Immature natural killer cell (primary cell): Measurements from ENCODE around the gene WDHD1. TPM values are rescaled to one million over a fixed set of nuclear protein-coding genes. Genes with fewer than 3 reads are reported as not detected.
"Not testable (repeated sequence)": the region's sequence is repeated elsewhere in the genome, so short reads cannot be mapped to it uniquely, and the experiment has no call there.

ENCODE experiments used
- DNase-seq, 3 donors: peaks; one replicate each; pipeline ENCODE4 v3.0.0; 2022; ENCODE audit warnings: mixed read lengths in 1 of 3
- H3K27ac Mint-ChIP-seq, 6 donors: one replicate each; pipeline ENCODE4 v1.8.0; 2020; ENCODE audit warnings: mixed read lengths in 6 of 6, mild to moderate bottlenecking in 5 of 6, inconsistent platforms in 4 of 6, moderate library complexity in 3 of 6
- H3K27me3 Mint-ChIP-seq, 3 donors: one replicate each; pipeline ENCODE4 v1.8.0; 2020 to 2021; ENCODE audit warnings: low read depth in 3 of 3, mild to moderate bottlenecking in 3 of 3, mixed read lengths in 3 of 3, moderate library complexity in 3 of 3, inconsistent platforms in 1 of 3
- H3K36me3 Mint-ChIP-seq, 3 donors: one replicate each; pipeline ENCODE4 v1.8.0; 2020; ENCODE audit warnings: mixed read lengths in 3 of 3, inconsistent platforms in 2 of 3, mild to moderate bottlenecking in 2 of 3
- H3K4me1 Mint-ChIP-seq, 2 donors: one replicate each; pipeline ENCODE4 v1.8.0; 2020; ENCODE audit warnings: inconsistent platforms in 2 of 2, mild to moderate bottlenecking in 2 of 2, mixed read lengths in 2 of 2, moderate library complexity in 1 of 2
- H3K4me3 Mint-ChIP-seq, 5 donors: one replicate each; pipeline ENCODE4 v1.8.0; 2020; ENCODE audit warnings: mild to moderate bottlenecking in 5 of 5, mixed read lengths in 5 of 5, inconsistent platforms in 3 of 5, moderate library complexity in 3 of 5
- H3K9me3 Mint-ChIP-seq, 6 donors: one replicate each; pipeline ENCODE4 v1.8.0; 2020; ENCODE audit warnings: mild to moderate bottlenecking in 6 of 6, mixed read lengths in 6 of 6, inconsistent platforms in 4 of 6, moderate library complexity in 3 of 6
- polyA plus RNA-seq, 3 donors: library from polyadenylated mRNA; unstranded; fragments of 300-500 nt; fragmentation: Illumina TruSeq; gene quantifications; one replicate each; pipeline ENCODE4 v1.2.3, GENCODE V29; 2021

The WDHD1 gene
- polyA plus RNA-seq, 3 donors from 2014 or later = 0.72 to 7.2 (median 6.6) TPM

DNA sequence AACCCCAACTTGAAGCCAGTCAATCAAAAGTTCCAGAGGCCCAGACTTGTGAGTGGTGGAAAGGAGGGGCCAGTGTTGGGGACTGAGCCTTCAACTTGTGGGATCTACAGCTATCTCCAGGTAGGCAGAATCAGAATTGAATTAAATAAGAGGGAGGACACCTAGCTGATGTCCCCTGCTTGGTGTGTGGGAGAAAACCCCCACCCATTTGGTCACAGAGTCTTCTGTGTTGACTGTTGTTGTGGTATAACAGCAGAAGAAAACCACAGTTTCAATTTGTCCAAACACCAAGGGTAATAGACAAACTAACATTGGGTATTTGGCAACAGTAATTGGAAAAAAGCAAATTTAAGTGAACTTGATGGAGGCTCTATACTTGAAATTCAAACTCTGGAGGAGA is 120.8 kb downstream of the WDHD1 start:
- no peaks in the 10 kb centered on the region for H3K36me3 Mint-ChIP-seq
- H3K4me3 Mint-ChIP-seq = peak overlapping the region in 1 of 5 donors; percentile 4
- H3K9me3 Mint-ChIP-seq = no peaks in the 10 kb centered on the region
- peaks cover 0 to 15% (median 0%) of the 10 kb centered on the region in 3 donors for H3K27me3 Mint-ChIP-seq
- no peak for DNase-seq
- peak overlapping the region in 4 of 6 donors; percentile 69 to 89 (median 74) for H3K27ac Mint-ChIP-seq
- H3K4me1 Mint-ChIP-seq = peaks cover 30 to 33% of the 10 kb centered on the region in 2 donors

DNA sequence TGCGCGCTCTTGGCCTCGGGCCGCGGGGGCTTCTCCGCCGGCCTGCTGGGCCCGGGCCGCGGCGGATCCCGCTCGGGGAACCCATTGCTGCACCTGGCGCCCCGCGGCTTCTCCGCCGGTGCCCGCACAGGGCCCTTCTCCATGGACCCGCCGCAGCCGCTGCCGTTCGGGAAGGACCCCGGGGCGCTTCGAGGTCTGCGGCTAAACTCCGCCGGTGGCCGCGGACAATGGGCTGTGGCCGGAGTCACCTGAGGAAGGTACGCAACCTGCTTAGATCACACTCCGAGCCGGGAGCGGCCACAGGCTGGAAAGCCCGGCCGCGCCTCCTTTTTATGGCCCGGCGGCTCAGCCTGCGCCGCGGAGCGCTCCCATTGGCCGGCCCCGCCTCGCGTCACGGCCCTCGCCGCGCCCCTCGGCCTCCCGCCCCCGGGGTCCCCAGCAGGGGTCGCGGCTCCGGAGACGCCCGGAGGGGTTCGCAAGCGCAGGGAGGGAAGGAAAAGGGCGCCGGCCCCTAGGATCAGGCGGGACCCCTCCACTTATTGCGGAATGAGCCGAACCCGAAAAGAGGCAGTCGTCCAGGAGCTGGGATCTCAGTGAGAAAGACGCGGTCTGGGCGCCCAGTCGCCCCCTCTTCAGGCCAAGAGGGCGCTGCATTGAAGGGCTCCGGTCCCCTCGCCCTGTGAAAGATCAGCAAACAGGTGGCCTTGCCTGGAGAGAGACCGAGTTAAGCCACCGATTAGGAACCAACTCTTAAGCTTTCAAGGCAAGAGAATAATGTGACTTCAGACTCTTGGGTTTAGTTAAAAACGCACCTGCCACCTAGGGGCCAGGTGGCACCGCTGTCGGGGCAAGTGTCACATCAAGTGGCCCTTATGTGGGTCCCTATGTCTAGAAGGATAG is 124.1 kb downstream of the WDHD1 start, which contains the start of gene GCH1:
Gene GCH1 (minus strand): TSS at position 306 of the 900 bp plus-strand sequence. CDS start 163 bp downstream, at position 143.
- H3K4me3 Mint-ChIP-seq = peak within 1 kb of the TSS; percentile 89 to 93 (median 90)
- H3K27ac Mint-ChIP-seq = peak within 1 kb of the TSS; percentile 86 to 98 (median 93)

DNA sequence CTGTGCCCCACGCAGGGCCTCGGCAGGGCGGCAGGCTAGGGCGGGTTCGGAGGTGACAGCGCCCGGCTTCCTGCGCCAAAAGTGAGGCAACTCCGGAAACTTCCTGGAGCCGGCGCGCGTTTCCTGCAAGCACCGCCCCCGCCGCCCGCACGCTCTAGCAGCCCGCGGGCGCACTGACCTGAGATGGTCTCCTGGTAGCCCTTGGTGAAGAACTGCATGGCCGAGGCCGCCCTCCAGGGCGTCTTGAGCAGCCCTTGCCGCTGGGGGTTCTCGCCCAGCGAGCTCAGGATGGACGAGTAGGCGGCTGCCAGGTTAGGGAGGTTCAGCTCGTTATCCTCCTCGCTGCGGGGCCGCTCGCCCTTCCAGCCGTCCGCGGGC is 124.8 kb downstream of the WDHD1 start:
- peaks cover 0 to 2% (median 0%) of the 10 kb centered on the region in 3 donors for H3K36me3 Mint-ChIP-seq
- H3K4me1 Mint-ChIP-seq = peaks cover 46 to 53% of the 10 kb centered on the region in 2 donors
- H3K27ac Mint-ChIP-seq = peak overlapping the region; percentile 86 to 98 (median 93)
- H3K4me3 Mint-ChIP-seq = peak overlapping the region; percentile 89 to 93 (median 90)
- peak; percentile 88 to 89 (median 89) for DNase-seq
- H3K27me3 Mint-ChIP-seq = peaks cover 2 to 15% (median 4%) of the 10 kb centered on the region in 3 donors
- no peaks in the 10 kb centered on the region for H3K9me3 Mint-ChIP-seq

More for the DNA sequence above, 124.1 kb downstream of the WDHD1 start, which contains the start of gene GCH1:
- Mint-ChIP-seq H3K9me3 (no peaks in the 10 kb centered on the region), H3K4me1 (peaks cover 46 to 52% of the 10 kb centered on the region in 2 donors), H3K27me3 (peaks cover 2 to 15% (median 4%) of the 10 kb centered on the region in 3 donors), H3K36me3 (peaks cover 0 to 2% (median 0%) of the 10 kb centered on the region in 3 donors)
- DNase-seq = peak; percentile 79 to 83 (median 81)

DNA sequence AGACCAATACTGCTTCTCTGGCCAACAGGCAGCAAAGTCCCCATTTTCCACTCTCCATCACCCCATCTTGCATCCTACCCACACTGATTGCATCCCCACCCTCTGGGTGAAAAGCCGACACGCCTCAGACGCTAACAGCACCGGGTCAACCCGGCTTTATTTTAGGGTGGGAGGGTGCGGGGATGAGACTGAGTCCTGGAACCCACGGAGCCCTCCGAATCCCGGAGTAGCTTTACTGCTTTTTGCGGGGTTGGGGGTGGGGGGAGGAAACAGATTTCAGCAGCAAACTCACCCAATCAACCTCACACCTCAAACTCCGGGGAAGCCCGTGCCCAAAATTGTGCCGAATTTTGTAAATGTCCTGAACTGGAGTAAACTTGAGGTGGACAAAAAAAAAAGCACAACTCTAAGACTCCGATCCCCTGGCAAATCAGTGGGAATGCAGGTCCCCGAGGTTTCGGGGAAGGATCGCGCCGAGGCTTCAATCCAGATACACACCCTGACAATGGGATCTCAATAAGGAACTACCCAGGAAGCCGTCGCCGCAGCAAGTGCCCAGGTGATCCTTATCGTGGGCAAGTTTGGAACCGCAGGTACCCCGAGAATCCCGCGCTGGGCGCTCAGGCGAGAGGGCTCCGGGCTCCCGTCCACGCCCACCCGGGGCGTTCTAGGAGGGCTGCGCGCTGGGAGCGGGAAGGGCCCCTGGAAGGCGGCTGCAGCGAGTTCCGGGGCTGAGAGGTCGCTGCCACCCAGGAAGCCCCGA is 125.3 kb downstream of the WDHD1 start:
- H3K27ac Mint-ChIP-seq = peak overlapping the region; percentile 86 to 98 (median 93)
- DNase-seq = peak; percentile 19 to 20 (median 20)
- H3K4me3 Mint-ChIP-seq = peak overlapping the region; percentile 89 to 93 (median 90)
- H3K27me3 Mint-ChIP-seq = peaks cover 2 to 15% (median 4%) of the 10 kb centered on the region in 3 donors
- H3K36me3 Mint-ChIP-seq = peaks cover 0 to 2% (median 0%) of the 10 kb centered on the region in 3 donors
- peaks cover 42 to 53% of the 10 kb centered on the region in 2 donors for H3K4me1 Mint-ChIP-seq
- no peaks in the 10 kb centered on the region for H3K9me3 Mint-ChIP-seq

DNA sequence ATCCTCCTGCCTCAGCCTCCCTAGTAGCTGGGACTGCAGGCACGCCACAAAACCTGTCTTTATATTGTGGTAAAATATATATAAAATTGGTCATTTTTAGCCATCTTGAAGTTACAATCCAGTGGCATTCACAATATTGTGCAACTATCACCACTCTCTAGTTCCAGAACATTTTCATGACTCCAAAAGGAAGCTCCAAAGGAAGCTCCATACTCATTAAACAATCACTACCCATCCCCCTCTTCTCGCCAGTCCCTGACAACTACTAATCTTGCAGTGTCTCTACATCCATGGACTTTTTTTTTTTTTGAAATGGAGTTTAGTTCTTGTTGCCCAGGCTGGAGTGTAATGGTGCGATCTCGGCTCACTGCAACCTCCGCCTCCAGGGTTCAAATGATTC is 127.3 kb downstream of the WDHD1 start:
- Mint-ChIP-seq H3K4me1 (peaks cover 41 to 64% of the 10 kb centered on the region in 2 donors), H3K9me3 (no peaks in the 10 kb centered on the region), H3K4me3 (peak overlapping the region; percentile 7 to 44 (median 29)), H3K36me3 (peaks cover 0 to 7% (median 0%) of the 10 kb centered on the region in 3 donors), H3K27ac (peak overlapping the region in 3 of 6 donors; percentile 24 to 49 (median 42)), H3K27me3 (peaks cover 2 to 15% (median 5%) of the 10 kb centered on the region in 3 donors)
- DNase-seq = no peak

DNA sequence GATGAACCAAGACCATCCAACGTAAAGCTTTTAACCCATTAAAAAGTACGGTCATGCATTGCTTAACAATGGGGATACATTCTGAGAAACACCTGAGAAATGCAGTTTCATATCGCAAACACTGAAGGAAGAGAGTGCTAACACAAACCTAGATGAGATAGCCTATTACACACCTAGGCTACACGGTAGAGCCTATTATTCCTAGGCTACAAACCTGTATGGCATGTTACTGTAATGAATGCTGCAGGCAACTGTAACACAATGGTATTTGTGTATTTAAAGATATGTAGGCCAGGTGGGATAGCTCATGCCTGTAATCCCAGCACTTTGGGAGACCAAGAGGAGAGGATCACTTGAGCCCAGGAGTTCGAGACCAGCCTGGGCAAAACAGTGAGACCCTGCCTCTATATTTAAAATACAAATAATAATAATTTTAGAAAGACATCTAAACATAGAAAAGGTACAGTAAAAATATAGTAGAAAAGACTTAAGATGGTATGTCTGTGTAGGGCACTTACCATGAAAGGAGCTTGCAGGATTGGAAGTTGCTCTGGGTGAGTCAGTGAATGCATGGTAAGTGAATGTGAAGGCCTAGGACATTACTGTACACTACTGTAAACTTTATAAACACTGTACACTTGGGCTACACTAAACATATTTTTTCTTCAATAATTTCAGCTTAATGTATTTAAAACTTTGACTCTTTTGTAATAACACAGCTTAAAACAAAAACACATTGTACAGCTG is 128.9 kb downstream of the WDHD1 start:
- H3K9me3 Mint-ChIP-seq, H3K36me3 Mint-ChIP-seq, H3K4me3 Mint-ChIP-seq, DNase-seq: not testable (repeated sequence)
- peaks cover 41 to 75% of the 10 kb centered on the region in 2 donors for H3K4me1 Mint-ChIP-seq
- peak overlapping the region in 1 of 6 donors; percentile 40 for H3K27ac Mint-ChIP-seq
- H3K27me3 Mint-ChIP-seq = peaks cover 2 to 13% (median 6%) of the 10 kb centered on the region in 3 donors

DNA sequence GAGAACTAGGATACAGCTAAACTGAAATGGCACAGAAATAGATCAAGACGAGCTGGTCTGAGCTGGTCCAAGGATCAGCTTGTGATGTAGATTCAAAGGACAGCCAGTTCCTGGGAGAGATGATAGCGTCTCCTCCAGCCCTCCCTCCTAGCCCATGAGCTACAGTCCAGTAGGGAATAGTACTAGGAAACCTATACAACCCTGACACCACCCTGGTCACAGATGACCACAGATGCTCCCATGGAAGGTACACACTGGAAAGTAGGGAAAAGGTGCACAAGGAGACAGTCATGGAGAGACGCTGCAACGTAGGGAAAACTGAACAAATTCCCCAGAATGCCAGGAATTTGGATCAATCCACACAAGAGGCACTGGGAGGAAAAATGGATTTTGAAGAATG is 131.2 kb downstream of the WDHD1 start:
- Mint-ChIP-seq H3K27me3 (peaks cover under 1 to 5% (median 1%) of the 10 kb centered on the region in 3 donors), H3K27ac (peak overlapping the region in 4 of 6 donors; percentile 55 to 73 (median 69))

DNA sequence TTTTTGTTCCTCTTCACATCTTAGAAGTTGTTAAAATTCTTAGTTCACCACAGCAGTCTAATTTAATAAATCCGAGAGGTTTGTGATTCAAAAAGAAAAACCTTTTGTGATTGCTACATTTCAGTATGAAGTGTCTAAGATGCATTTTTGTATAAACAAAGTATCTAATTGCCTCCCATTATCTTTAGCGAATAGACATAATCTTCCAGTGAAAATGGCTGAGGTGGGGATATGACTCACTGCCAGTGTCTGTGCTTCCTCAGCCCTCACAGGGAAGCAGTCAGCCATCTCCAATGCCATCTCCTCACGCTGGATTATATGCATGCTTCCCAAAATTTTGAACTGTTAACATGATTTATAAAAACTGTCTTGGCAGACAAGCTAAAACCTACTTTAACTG is 131.9 kb downstream of the WDHD1 start:
- H3K36me3 Mint-ChIP-seq = peaks cover 0 to 7% (median 0%) of the 10 kb centered on the region in 3 donors
- H3K27me3 Mint-ChIP-seq = peaks cover 0 to 2% (median 0%) of the 10 kb centered on the region in 3 donors
- H3K9me3 Mint-ChIP-seq = no peaks in the 10 kb centered on the region
- no peak for DNase-seq
- peak overlapping the region in 4 of 6 donors; percentile 15 to 73 (median 60) for H3K27ac Mint-ChIP-seq
- H3K4me1 Mint-ChIP-seq = peaks cover 36 to 80% of the 10 kb centered on the region in 2 donors
- H3K4me3 Mint-ChIP-seq = no peak overlapping the region

More for the DNA sequence above, 131.2 kb downstream of the WDHD1 start:
- Mint-ChIP-seq H3K4me3 (no peak overlapping the region), H3K9me3 (no peaks in the 10 kb centered on the region), H3K4me1 (peaks cover 41 to 81% of the 10 kb centered on the region in 2 donors), H3K36me3 (peaks cover 0 to 7% (median 0%) of the 10 kb centered on the region in 3 donors)
- no peak for DNase-seq

DNA sequence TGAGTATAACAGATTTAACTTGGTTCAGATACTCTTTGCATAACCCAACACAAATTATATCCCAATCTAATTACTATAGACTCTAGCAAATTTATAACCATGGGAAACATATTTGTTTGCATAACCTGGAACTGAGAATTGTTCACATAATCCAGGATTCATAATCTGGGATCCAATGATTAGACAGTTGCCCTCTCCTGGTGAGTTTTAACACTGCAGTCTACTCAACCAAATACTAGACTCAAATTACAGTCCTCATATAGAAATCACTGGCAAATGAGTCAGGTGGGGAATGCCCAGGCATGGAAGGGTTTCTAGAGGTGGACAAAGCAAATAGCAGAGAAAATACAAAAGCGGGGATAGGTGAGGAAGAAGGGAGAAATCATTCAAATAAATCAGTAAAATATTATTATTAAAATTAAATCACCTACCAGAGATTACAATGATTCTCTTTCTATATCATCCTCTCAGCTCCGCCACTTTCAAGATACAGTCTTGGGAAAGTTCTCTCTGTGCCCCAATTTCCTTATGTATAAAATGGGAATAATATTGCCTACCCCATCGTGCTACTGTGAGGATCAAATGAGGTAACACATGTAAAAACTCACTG is 133.6 kb downstream of the WDHD1 start:
- no peaks in the 10 kb centered on the region for H3K9me3 Mint-ChIP-seq
- peaks cover 0 to 6% (median 0%) of the 10 kb centered on the region in 3 donors for H3K36me3 Mint-ChIP-seq
- peak overlapping the region in 4 of 6 donors; percentile 3 to 54 (median 36) for H3K27ac Mint-ChIP-seq
- H3K4me1 Mint-ChIP-seq = peaks cover 43 to 82% of the 10 kb centered on the region in 2 donors
- no peak overlapping the region for H3K4me3 Mint-ChIP-seq
- DNase-seq = peak; percentile 22 to 28 (median 24)
- peaks cover 0 to 2% (median 1%) of the 10 kb centered on the region in 3 donors for H3K27me3 Mint-ChIP-seq

DNA sequence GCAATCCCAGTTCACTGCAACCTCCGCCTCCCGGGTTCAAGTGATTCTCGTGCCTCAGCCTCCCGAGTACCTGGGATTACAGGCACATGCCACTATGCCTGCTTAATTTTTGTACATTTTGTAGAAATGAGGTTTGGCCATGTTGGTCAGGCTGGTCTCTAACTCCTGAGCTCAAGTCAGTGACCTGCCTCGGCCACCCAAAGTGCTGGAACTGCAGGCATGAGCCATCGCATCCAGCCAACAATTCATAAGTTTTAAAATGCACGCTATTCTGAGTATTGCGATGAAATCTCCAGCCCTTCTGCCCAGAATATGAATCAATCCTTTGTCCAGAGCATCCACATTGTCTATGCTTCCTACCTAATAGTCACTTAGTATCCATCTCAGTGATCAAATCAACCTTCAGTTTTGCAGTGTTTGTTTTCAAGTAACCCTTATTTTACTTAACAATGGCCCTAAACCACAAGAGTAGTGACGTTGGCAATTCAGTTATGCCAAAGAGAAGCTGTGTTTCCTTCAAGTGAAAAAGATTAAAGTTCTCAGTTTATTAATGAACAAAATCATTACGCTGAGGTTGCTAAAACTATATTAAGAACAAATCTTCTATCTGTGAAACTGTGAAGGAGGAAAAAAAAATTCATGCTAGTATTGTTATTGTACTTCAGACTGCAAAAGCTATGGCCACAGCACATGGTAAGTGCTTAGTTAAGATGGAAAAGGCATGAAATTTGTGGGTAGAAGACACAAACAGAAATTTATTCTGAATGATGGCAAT is 135.2 kb downstream of the WDHD1 start:
- H3K27ac Mint-ChIP-seq = peak overlapping the region in 3 of 6 donors; percentile 42 to 73 (median 48)
- no peaks in the 10 kb centered on the region for H3K9me3 Mint-ChIP-seq
- H3K4me3 Mint-ChIP-seq = no peak overlapping the region
- no peak for DNase-seq
- peaks cover 0 to 4% (median 0%) of the 10 kb centered on the region in 3 donors for H3K36me3 Mint-ChIP-seq
- peaks cover 44 to 87% of the 10 kb centered on the region in 2 donors for H3K4me1 Mint-ChIP-seq
- peaks cover 0 to 3% (median 2%) of the 10 kb centered on the region in 3 donors for H3K27me3 Mint-ChIP-seq

DNA sequence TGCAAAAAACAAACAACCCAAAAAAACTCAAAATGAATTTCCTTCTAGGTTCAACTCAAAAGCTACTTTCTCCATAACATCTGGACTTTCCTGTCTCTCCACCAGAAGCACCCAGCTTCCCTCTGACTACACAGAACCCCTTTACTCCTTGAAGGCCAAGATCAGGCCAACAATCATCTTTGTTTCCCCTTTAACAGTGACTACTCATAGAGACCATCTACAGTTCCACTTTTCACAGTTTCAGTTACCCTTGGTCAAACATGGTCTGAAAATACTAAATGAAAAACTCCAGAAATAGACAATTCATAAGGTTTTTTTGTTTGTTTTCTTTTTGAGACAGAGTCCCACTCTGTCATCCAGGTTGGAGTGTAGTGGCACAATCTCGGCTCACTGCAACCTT is 136.1 kb downstream of the WDHD1 start:
- peaks cover 45 to 83% of the 10 kb centered on the region in 2 donors for H3K4me1 Mint-ChIP-seq
- H3K27me3 Mint-ChIP-seq = peaks cover 0 to 3% (median 2%) of the 10 kb centered on the region in 3 donors
- H3K4me3 Mint-ChIP-seq = no peak overlapping the region
- H3K27ac Mint-ChIP-seq = peak overlapping the region in 3 of 6 donors; percentile 5 to 85 (median 23)
- H3K36me3 Mint-ChIP-seq = peaks cover 0 to 4% (median 0%) of the 10 kb centered on the region in 3 donors
- DNase-seq = no peak
- H3K9me3 Mint-ChIP-seq = no peaks in the 10 kb centered on the region

DNA sequence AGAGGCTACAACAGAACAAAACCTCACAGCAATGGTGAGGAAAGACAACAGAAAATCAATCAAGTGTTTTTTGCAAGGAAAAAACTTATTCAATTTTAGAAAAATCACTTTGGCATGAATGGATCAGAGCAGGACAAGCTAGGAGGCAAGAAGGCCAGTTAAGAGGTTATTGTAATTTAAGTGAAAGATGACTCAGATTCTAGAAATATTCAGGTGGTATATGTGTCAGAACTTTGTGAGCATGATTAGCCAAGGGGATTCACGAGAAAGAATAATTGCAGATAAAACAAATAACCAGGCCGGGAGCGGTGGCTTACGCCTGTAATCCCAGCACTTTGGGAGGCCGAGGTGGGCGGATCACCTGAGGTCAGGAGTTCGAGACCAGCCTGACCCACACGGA is 137.0 kb downstream of the WDHD1 start:
- H3K4me1 Mint-ChIP-seq = peaks cover 44 to 80% of the 10 kb centered on the region in 2 donors
- H3K36me3 Mint-ChIP-seq = no peaks in the 10 kb centered on the region
- peak overlapping the region in 5 of 6 donors; percentile 39 to 80 (median 70) for H3K27ac Mint-ChIP-seq
- no peak for DNase-seq
- no peaks in the 10 kb centered on the region for H3K9me3 Mint-ChIP-seq
- H3K27me3 Mint-ChIP-seq = peaks cover 0 to 3% (median 2%) of the 10 kb centered on the region in 3 donors
- no peak overlapping the region for H3K4me3 Mint-ChIP-seq
